ENCODE results near the gene PLIN3. TPM values are rescaled to one million over a fixed set of nuclear protein-coding genes. Genes with fewer than 3 reads are reported as not detected.
"Not testable (repeated sequence)": the region's sequence is repeated elsewhere in the genome, so short reads cannot be mapped to it uniquely, and the experiment has no call there.

PLIN3 gene
- total RNA-seq, 1 donor from 2014 or later = 73.1 TPM

DNA sequence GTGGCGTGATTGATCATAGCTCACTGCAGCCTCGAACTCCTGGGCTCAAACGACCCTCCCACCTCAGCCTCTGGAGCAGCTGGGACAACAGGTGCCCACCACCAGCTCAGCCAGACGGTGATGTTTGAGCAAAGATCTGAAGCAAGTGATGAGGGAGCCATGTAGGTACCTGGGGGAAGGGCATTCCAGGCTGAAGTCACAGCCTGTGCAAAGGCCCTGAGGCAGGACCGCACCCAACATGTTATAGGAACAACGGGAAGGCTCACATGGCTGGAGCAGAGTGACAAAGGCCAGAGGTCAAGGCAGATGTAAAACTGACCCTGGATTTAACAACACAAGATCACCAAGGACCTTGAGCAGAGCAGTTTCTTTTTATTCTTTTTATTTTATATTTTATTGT, 61.1 kb downstream of the PLIN3 start:
- peaks cover 12% of the 10 kb centered on the region for H3K4me1 Mint-ChIP-seq (ENCODE audit: unreplicated experiment)
- no peak for DNase-seq (ENCODE audit: low spot score)
- H3K36me3 Mint-ChIP-seq (ENCODE audit: low read depth, unreplicated experiment) = peaks cover 3% of the 10 kb centered on the region
- TF ChIP-seq, protein P1, sequence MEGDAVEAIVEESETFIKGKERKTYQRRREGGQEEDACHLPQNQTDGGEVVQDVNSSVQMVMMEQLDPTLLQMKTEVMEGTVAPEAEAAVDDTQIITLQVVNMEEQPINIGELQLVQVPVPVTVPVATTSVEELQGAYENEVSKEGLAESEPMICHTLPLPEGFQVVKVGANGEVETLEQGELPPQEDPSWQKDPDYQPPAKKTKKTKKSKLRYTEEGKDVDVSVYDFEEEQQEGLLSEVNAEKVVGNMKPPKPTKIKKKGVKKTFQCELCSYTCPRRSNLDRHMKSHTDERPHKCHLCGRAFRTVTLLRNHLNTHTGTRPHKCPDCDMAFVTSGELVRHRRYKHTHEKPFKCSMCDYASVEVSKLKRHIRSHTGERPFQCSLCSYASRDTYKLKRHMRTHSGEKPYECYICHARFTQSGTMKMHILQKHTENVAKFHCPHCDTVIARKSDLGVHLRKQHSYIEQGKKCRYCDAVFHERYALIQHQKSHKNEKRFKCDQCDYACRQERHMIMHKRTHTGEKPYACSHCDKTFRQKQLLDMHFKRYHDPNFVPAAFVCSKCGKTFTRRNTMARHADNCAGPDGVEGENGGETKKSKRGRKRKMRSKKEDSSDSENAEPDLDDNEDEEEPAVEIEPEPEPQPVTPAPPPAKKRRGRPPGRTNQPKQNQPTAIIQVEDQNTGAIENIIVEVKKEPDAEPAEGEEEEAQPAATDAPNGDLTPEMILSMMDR (IDR thresholded peaks at IDR 0.05; ENCODE audit: unreplicated experiment) = no peak
- no peaks in the 10 kb centered on the region for H3K9me3 Mint-ChIP-seq (ENCODE audit: unreplicated experiment)
- peaks cover 2% of the 10 kb centered on the region for H3K27me3 Mint-ChIP-seq (ENCODE audit: unreplicated experiment)
- no peak overlapping the region for H3K27ac Mint-ChIP-seq (ENCODE audit: unreplicated experiment)
- no peak overlapping the region for H3K4me3 Mint-ChIP-seq (ENCODE audit: unreplicated experiment)

DNA sequence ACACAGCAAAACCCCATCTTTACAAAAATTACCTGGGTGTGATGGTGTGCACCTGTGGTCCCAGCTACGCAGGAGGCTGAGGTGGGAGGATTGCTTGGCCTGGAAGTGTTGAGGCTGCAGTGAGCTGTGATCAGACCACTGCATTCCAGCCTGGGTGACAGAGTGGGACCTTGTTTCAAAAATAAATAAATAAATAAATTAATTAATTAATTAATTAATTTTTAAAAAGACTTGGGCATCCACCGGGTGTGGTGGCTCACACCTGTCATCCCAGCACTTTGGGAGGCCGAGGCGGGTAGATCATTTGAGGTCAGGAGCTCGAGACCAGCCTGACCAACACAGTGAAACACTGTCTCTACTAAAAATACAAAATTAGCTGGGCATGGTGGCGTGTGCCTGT, 62.3 kb downstream of the PLIN3 start:
- not testable (repeated sequence) for H3K27ac Mint-ChIP-seq (ENCODE audit: unreplicated experiment); H3K9me3 Mint-ChIP-seq (ENCODE audit: unreplicated experiment)

DNA sequence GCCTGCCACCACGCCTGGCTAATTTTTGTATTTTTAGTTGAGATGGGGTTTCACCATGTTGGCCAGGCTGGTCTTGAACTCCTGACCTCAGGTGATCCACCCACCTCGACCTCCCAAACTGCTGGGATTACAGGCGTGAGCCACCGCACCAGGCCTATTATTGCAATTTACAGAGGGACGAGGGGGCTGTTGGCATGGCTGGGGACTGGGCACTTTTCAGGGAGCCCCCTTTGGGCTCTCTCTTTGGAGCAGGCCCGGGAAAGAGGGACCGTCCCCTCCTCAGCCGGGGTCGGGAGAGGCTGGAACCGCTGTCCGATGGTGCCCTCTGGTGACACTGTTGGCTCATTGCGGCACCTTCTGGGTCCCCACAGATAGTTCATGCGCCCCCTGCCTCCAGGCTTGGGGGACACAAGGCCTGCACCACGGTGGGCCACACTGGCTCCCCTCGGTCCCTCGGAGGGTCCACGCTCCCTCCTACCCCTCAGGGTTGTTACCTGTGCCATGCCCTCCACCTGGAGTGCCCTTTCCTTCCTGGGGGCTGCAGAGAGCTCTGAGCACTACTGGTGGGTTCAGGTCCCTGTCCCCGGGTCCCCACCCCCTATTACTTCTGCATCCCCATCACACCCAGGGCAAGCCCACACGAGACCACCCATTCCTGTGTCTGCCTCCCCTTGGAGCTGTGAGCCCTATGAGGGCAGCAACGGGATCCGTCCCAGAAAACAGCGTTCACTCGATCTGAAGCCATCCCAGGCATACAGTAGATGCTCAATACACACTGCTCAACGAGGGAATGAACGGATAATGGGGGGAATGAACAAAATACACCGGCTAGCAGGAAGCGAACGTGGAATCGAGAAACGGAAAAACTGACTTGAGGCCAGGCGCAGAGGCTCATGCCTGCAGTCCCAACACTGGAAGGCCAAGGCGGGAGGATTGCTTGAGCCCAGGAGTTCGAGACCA, 63.5 kb downstream of the PLIN3 start:
- no peaks in the 10 kb centered on the region for H3K9me3 Mint-ChIP-seq (ENCODE audit: unreplicated experiment)
- H3K4me1 Mint-ChIP-seq (ENCODE audit: unreplicated experiment) = peaks cover 7% of the 10 kb centered on the region
- H3K4me3 Mint-ChIP-seq (ENCODE audit: unreplicated experiment) = no peak overlapping the region
- no peaks in the 10 kb centered on the region for H3K36me3 Mint-ChIP-seq (ENCODE audit: low read depth, unreplicated experiment)
- no peak overlapping the region for H3K27ac Mint-ChIP-seq (ENCODE audit: unreplicated experiment)
- TF ChIP-seq, protein P1 (IDR thresholded peaks at IDR 0.05; ENCODE audit: unreplicated experiment) = peak; percentile 64
- H3K27me3 Mint-ChIP-seq (ENCODE audit: unreplicated experiment) = peaks cover 4% of the 10 kb centered on the region
- peak; percentile 87 for DNase-seq (ENCODE audit: low spot score)

More for the DNA sequence above, 62.3 kb downstream of the PLIN3 start:
- H3K4me3 Mint-ChIP-seq (ENCODE audit: unreplicated experiment); H3K36me3 Mint-ChIP-seq (ENCODE audit: low read depth, unreplicated experiment); H3K4me1 Mint-ChIP-seq (ENCODE audit: unreplicated experiment); DNase-seq (ENCODE audit: low spot score); H3K27me3 Mint-ChIP-seq (ENCODE audit: unreplicated experiment): not testable (repeated sequence)

DNA sequence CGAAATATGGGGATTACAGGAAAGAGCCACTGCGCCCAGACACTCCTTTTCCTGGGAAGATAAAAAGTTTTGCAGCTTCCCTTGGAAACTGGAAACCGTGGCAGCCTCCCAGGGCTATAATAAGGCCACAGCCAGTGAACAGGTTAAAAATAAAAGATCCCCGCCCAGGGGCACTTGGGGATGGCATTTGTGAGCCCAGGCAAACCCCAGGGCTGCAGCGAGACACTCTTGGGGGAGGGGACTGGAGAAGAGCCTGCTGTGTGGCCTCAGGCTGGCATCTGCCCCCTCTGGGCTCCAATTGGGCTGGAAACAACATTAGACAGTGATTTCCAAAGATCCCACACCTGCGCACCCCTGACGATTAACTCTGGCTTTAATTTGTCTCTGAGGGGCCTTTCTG, 64.8 kb downstream of the PLIN3 start:
- Mint-ChIP-seq H3K9me3 (ENCODE audit: unreplicated experiment) (no peaks in the 10 kb centered on the region), H3K27ac (ENCODE audit: unreplicated experiment) (no peak overlapping the region), H3K4me3 (ENCODE audit: unreplicated experiment) (no peak overlapping the region), H3K27me3 (ENCODE audit: unreplicated experiment) (peaks cover 3% of the 10 kb centered on the region), H3K4me1 (ENCODE audit: unreplicated experiment) (peaks cover 7% of the 10 kb centered on the region), H3K36me3 (ENCODE audit: low read depth, unreplicated experiment) (no peaks in the 10 kb centered on the region)
- no peak for DNase-seq (ENCODE audit: low spot score)
- TF ChIP-seq, protein P1 (IDR thresholded peaks at IDR 0.05; ENCODE audit: unreplicated experiment) = no peak

DNA sequence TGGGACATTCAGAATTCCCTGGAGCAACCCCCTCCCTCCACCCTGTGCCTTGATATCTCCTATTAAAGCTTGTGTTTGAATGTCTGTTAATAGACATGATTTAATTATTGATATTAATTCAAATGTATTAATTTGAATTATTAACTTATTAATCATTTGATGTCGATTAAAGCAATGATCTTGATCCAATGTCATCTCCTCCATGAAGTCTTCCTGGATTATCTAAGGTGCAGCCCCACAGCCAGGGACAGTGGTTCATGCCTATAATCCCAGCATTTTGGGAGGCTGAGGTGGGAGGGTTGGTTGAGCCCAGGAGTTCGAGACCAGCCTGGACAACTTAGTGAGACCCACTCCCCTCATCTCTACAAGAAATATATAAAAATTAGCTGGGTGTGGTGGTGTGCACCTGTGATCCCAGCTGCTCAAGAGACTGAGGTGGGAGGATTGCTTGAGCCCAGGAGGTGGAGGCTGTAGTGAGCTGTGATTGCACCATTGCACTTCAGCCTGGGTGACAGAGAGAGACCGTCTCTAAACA, 66.3 kb downstream of the PLIN3 start:
- TF ChIP-seq, protein P1 (IDR thresholded peaks at IDR 0.05; ENCODE audit: unreplicated experiment) = no peak
- peaks cover 1% of the 10 kb centered on the region for H3K4me1 Mint-ChIP-seq (ENCODE audit: unreplicated experiment)
- H3K4me3 Mint-ChIP-seq (ENCODE audit: unreplicated experiment) = no peak overlapping the region
- peaks cover 3% of the 10 kb centered on the region for H3K27me3 Mint-ChIP-seq (ENCODE audit: unreplicated experiment)
- H3K27ac Mint-ChIP-seq (ENCODE audit: unreplicated experiment) = no peak overlapping the region
- no peak for DNase-seq (ENCODE audit: low spot score)
- H3K9me3 Mint-ChIP-seq (ENCODE audit: unreplicated experiment) = no peaks in the 10 kb centered on the region
- H3K36me3 Mint-ChIP-seq (ENCODE audit: low read depth, unreplicated experiment) = peaks cover 3% of the 10 kb centered on the region
